ENCODE measurements around the gene LRRC28.

Gene LRRC28

GRCh38 chr15:99283717-99284116 lies 32.4 kb downstream of the LRRC28 start:
- in situ Hi-C loops (cut with HindIII; ENCODE audit: low sequenced_read_pairs), result no loop called here
- no peak overlapping the region for H3K4me3 ChIP-seq (ENCODE audit: low read depth, low read length)
- TF ChIP-seq, protein P1, sequence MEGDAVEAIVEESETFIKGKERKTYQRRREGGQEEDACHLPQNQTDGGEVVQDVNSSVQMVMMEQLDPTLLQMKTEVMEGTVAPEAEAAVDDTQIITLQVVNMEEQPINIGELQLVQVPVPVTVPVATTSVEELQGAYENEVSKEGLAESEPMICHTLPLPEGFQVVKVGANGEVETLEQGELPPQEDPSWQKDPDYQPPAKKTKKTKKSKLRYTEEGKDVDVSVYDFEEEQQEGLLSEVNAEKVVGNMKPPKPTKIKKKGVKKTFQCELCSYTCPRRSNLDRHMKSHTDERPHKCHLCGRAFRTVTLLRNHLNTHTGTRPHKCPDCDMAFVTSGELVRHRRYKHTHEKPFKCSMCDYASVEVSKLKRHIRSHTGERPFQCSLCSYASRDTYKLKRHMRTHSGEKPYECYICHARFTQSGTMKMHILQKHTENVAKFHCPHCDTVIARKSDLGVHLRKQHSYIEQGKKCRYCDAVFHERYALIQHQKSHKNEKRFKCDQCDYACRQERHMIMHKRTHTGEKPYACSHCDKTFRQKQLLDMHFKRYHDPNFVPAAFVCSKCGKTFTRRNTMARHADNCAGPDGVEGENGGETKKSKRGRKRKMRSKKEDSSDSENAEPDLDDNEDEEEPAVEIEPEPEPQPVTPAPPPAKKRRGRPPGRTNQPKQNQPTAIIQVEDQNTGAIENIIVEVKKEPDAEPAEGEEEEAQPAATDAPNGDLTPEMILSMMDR (IDR thresholded peaks at IDR 0.05; ENCODE audit: low read depth, low read length), result no peak
- no peak for DNase-seq (ENCODE audit: low read depth, low spot score)

DNA sequence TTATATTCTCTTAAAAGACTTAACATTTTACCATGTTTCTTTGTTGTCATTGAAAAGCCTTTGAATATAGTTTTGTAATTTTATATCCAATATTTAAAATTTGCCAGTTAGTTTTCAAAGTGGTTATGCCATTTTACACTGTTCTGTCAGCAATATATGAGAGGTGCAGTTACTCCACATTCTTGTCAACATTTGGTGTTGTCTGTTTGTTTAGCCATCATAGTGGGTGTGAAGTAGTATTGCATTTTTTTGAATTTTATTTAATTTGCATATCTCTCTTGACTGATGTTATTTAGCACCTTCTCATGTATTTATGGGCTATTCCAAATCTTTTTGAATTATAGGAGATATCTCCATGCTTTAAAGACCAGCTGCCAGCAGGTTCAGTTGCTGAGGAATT lies 40.4 kb downstream of the LRRC28 start:
- in situ Hi-C loops (cut with HindIII; ENCODE audit: low sequenced_read_pairs), result no loop called here
- DNase-seq (ENCODE audit: low read depth, low spot score), result no peak
- TF ChIP-seq, protein P1 (IDR thresholded peaks at IDR 0.05; ENCODE audit: low read depth, low read length), result no peak
- no peak overlapping the region for H3K4me3 ChIP-seq (ENCODE audit: low read depth, low read length)

- in situ Hi-C loops (cut with HindIII; ENCODE audit: low sequenced_read_pairs), result no loop called here
- TF ChIP-seq, protein P1 (IDR thresholded peaks at IDR 0.05; ENCODE audit: low read depth, low read length), result no peak
Observed at GRCh38 chr15:99295840-99296239, 44.6 kb downstream of the LRRC28 start.

DNA sequence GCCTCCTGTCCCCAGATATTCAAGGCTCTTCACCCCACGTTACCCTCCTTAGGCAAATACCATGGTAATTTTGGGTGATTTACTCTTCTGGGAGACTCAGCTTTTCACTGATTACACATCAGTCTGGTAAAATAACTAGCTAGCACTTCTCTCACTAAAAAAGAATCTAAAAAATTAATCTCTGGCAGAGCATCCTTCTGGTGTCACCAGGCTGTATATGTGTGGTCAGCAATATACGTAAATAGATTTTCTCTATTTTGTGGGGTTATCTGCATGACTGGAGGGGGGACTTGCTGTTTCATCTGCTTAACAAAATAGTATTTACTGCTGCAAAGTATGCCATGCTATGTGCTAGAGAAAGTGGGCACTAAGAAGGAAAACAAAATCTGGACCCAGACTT lies 45.1 kb downstream of the LRRC28 start:
- in situ Hi-C loops (cut with HindIII; ENCODE audit: low sequenced_read_pairs), result no loop called here
- no peak for DNase-seq (ENCODE audit: low read depth, low spot score)
- H3K4me3 ChIP-seq (ENCODE audit: low read depth, low read length), result no peak overlapping the region
- TF ChIP-seq, protein P1 (IDR thresholded peaks at IDR 0.05; ENCODE audit: low read depth, low read length), result no peak

More at GRCh38 chr15:99295840-99296239, 44.6 kb downstream of the LRRC28 start:
- no peak for DNase-seq (ENCODE audit: low read depth, low spot score)
- H3K4me3 ChIP-seq (ENCODE audit: low read depth, low read length), result no peak overlapping the region

DNA sequence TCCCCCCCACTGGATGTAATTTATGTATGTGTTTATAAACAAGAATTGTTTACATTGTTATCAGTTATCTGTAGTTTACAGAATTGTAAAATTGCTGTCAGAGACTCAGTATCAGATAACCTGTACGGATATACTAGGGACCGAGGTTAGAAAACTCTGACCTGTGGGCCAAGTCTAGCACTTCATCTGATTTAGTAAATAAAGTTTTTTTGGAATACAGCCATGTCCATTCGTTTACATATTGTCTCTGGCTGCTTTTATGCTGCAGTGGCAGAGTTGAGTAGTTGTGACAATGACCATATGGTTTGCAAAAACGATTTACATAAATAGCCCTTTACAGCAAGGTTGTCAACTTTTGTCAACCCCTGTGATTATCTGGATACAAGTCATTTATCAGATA lies 52.6 kb downstream of the LRRC28 start:
- TF ChIP-seq, protein P1 (IDR thresholded peaks at IDR 0.05; ENCODE audit: low read depth, low read length), result no peak
- H3K4me3 ChIP-seq (ENCODE audit: low read depth, low read length), result no peak overlapping the region
- no peak for DNase-seq (ENCODE audit: low read depth, low spot score)
- in situ Hi-C loops (cut with HindIII; ENCODE audit: low sequenced_read_pairs), result no loop called here

DNA sequence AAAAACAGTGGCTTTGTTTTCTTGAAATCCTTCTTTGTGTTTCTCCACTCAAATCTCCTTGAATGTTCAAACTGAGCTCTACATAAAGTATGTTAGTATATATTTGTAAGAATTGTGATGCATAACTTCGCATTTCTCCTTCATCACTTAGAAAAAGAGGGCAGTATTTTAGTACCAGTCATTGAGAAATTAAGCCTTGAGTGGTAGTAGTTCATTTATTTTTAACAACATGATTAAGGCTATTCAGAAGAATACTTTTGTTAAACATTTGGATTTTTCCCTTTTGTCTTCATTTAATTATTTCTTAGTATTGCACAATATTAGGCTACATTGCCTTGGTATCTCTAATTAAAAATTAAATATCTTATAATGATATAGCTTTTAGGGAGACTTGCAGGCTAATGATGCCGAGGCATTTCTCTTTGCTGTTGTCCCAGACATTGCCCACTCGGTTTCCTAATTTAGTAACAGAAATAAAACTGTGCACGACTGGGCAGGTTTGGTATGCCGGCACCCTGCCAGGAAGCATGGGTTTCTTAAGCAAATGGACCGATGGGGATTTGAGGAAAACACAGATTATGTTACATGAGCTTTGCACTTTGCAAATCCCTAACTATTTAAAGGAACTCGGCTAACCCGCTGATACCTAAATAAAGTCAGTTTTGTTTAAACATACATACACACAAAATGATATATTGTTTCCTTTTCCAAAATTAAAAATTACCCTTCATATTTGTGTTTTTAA lies 54.7 kb downstream of the LRRC28 start:
- in situ Hi-C loops (cut with HindIII; ENCODE audit: low sequenced_read_pairs), result no loop called here
- TF ChIP-seq, protein P1 (IDR thresholded peaks at IDR 0.05; ENCODE audit: low read depth, low read length), result no peak
- peak; percentile 87 for DNase-seq (ENCODE audit: low read depth, low spot score)
- H3K4me3 ChIP-seq (ENCODE audit: low read depth, low read length), result no peak overlapping the region
